K562 (cell line): ENCODE results near the gene WDR5B. TPM values are rescaled to one million over a fixed set of nuclear protein-coding genes. Genes with fewer than 3 reads are reported as not detected.

ENCODE experiments used
- ARID1B ChIP-seq: fragments of 450-650 bp; IDR thresholded peaks from 2 replicates; pipeline ENCODE4 v1.6.1; 2016; ENCODE audit warnings: antibody characterized with exemption, mild to moderate bottlenecking, inconsistent platforms
- HDAC8 ChIP-seq: fragments of 450-650 bp; IDR thresholded peaks from 2 replicates; pipeline ENCODE4 v1.6.1; 2016; ENCODE audit warnings: mild to moderate bottlenecking, missing genetic modification characterization, moderate library complexity, missing compliant biosample characterization
- MEF2A ChIP-seq: IDR thresholded peaks from 2 replicates; pipeline ENCODE4 v1.6.1; 2011; ENCODE audit warnings: low read depth, mild to moderate bottlenecking, low read length, moderate library complexity; ENCODE audit not compliant: control insufficient read depth
- MIER1 ChIP-seq: fragments of 450-650 bp; IDR thresholded peaks from 2 replicates; pipeline ENCODE4 v1.6.1; 2016; ENCODE audit warnings: antibody characterized with exemption, mild to moderate bottlenecking, low read depth
- polyA plus RNA-seq, 8 experiments: library from polyadenylated mRNA; depleted of rRNA in 4 of 8; stranded (reverse) in 5 of 8; unstranded in 3 of 8; fragments of >200 nt; fragmentation: Nextera tagmentation in 2 of 8; fragmentation: Illumina TruSeq in 1 of 8; extraction: Ambion mirVana in 2 of 8; extraction: Trizol in 1 of 8; gene quantifications; 2 replicates each; pipeline versions ENCODE4 v1.2.1 to v1.2.3, GENCODE V29; 2011 to 2014; ENCODE audit warnings: inconsistent platforms in 1 of 8, missing spikeins in 1 of 8
- total RNA-seq, 7 experiments: library from RNA; depleted of rRNA in 6 of 7; stranded (reverse); fragments of >200 nt in 6 of 7; fragmentation: Illumina TruSeq in 2 of 7; extraction: Trizol in 2 of 7; gene quantifications; 2 replicates each; pipeline versions ENCODE4 v1.2.1 to v1.2.3, GENCODE V29; 2011 to 2021; ENCODE audit warnings: low replicate concordance in 1 of 7
- TF ChIP-seq, protein P1 (sequence below): fragments of 150-350 bp; conservative IDR thresholded peaks from 2 replicates; pipeline ENCODE4 v1.6.1; 2014; ENCODE audit warnings: low read length
- TF ChIP-seq, protein P2 (sequence below), 2 experiments: fragments of 450-650 bp; formaldehyde crosslinking in 1 of 2; IDR thresholded peaks; 2 replicates each; pipeline versions ENCODE4 v1.4.0 to v1.6.1; 2014 to 2020; ENCODE audit warnings: mild to moderate bottlenecking in 2 of 2, borderline replicate concordance in 1 of 2, low read depth in 1 of 2
- TF ChIP-seq, protein P3 (sequence below): sonication (generic); formaldehyde crosslinking; IDR thresholded peaks from 2 replicates; pipeline ENCODE4 v1.8.1; 2023; ENCODE audit warnings: mild to moderate bottlenecking, missing genetic modification reagents, moderate library complexity

The WDR5B gene
- total and polyA plus RNA-seq, 9 of the 15 experiments (the other 6 are each of a cell fraction or from before 2014, with no cell fraction given), result 2.8 to 10.1 (median 4.2) TPM

DNA sequence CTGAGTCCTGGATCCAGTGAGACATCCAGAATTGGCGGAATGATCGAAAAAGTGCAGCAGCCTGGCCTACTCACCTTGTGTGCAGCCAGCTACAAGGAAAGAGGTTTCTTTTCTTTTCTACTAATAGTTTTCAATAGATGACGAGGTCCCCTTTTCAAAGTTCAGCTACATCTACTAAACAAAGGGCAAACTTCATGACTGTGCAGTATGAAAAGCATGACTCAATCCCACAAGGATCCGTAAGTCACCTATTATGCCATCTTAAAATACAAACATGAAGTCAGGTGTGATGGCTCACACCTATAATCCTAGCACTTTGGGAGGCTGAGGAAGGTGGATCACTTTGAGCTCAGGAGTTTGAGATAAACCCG lies 49.5 kb downstream of the WDR5B start (continued):
- TF ChIP-seq MEF2A (no peak), MIER1 (no peak), ARID1B (no peak), HDAC8 (tag) (no peak)
- TF ChIP-seq, protein P1, sequence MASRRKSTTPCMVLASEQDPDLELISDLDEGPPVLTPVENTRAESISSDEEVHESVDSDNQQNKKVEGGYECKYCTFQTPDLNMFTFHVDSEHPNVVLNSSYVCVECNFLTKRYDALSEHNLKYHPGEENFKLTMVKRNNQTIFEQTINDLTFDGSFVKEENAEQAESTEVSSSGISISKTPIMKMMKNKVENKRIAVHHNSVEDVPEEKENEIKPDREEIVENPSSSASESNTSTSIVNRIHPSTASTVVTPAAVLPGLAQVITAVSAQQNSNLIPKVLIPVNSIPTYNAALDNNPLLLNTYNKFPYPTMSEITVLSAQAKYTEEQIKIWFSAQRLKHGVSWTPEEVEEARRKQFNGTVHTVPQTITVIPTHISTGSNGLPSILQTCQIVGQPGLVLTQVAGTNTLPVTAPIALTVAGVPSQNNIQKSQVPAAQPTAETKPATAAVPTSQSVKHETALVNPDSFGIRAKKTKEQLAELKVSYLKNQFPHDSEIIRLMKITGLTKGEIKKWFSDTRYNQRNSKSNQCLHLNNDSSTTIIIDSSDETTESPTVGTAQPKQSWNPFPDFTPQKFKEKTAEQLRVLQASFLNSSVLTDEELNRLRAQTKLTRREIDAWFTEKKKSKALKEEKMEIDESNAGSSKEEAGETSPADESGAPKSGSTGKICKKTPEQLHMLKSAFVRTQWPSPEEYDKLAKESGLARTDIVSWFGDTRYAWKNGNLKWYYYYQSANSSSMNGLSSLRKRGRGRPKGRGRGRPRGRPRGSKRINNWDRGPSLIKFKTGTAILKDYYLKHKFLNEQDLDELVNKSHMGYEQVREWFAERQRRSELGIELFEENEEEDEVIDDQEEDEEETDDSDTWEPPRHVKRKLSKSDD, result no peak
- TF ChIP-seq, protein P2, sequence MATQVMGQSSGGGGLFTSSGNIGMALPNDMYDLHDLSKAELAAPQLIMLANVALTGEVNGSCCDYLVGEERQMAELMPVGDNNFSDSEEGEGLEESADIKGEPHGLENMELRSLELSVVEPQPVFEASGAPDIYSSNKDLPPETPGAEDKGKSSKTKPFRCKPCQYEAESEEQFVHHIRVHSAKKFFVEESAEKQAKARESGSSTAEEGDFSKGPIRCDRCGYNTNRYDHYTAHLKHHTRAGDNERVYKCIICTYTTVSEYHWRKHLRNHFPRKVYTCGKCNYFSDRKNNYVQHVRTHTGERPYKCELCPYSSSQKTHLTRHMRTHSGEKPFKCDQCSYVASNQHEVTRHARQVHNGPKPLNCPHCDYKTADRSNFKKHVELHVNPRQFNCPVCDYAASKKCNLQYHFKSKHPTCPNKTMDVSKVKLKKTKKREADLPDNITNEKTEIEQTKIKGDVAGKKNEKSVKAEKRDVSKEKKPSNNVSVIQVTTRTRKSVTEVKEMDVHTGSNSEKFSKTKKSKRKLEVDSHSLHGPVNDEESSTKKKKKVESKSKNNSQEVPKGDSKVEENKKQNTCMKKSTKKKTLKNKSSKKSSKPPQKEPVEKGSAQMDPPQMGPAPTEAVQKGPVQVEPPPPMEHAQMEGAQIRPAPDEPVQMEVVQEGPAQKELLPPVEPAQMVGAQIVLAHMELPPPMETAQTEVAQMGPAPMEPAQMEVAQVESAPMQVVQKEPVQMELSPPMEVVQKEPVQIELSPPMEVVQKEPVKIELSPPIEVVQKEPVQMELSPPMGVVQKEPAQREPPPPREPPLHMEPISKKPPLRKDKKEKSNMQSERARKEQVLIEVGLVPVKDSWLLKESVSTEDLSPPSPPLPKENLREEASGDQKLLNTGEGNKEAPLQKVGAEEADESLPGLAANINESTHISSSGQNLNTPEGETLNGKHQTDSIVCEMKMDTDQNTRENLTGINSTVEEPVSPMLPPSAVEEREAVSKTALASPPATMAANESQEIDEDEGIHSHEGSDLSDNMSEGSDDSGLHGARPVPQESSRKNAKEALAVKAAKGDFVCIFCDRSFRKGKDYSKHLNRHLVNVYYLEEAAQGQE (IDR thresholded peaks at IDR 0.05; ENCODE audit: borderline replicate concordance), result no peak
- TF ChIP-seq, protein P2 (CRISPR knock-in tag; IDR thresholded peaks at IDR 0.05; ENCODE audit: low read depth), result no peak
- TF ChIP-seq, protein P3, sequence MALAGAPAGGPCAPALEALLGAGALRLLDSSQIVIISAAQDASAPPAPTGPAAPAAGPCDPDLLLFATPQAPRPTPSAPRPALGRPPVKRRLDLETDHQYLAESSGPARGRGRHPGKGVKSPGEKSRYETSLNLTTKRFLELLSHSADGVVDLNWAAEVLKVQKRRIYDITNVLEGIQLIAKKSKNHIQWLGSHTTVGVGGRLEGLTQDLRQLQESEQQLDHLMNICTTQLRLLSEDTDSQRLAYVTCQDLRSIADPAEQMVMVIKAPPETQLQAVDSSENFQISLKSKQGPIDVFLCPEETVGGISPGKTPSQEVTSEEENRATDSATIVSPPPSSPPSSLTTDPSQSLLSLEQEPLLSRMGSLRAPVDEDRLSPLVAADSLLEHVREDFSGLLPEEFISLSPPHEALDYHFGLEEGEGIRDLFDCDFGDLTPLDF (CRISPR knock-in tag), result no peak
- TF ChIP-seq, all 486 proteins: peak for 0
